ENCODE data around the gene HTD2.

- TF ChIP-seq, protein P1, sequence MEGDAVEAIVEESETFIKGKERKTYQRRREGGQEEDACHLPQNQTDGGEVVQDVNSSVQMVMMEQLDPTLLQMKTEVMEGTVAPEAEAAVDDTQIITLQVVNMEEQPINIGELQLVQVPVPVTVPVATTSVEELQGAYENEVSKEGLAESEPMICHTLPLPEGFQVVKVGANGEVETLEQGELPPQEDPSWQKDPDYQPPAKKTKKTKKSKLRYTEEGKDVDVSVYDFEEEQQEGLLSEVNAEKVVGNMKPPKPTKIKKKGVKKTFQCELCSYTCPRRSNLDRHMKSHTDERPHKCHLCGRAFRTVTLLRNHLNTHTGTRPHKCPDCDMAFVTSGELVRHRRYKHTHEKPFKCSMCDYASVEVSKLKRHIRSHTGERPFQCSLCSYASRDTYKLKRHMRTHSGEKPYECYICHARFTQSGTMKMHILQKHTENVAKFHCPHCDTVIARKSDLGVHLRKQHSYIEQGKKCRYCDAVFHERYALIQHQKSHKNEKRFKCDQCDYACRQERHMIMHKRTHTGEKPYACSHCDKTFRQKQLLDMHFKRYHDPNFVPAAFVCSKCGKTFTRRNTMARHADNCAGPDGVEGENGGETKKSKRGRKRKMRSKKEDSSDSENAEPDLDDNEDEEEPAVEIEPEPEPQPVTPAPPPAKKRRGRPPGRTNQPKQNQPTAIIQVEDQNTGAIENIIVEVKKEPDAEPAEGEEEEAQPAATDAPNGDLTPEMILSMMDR (IDR thresholded peaks at IDR 0.05): no peak
- no peak for TF ChIP-seq POLR2A (IDR thresholded peaks at IDR 0.05)
Observed at GRCh38 chr3:58335652-58335947, 29.3 kb downstream of the HTD2 start.
